HCT116 (cell line): ENCODE data around the gene FKBP5. TPM values are rescaled to one million over a fixed set of nuclear protein-coding genes. Genes with fewer than 3 reads are reported as not detected.

Experiments used
- ATAC-seq: fragments of 200-7000 bp; cut with Tn5 transposase; 2 replicates; pipeline ENCODE4 v1.9.1; 2020; ENCODE audit warnings: mild to moderate bottlenecking, moderate library complexity
- BruUV-seq: library from RNA; stranded (reverse); fragments of 400-500 nt; replicated peaks from 2 replicates; lab custom pipeline; 2021; lab: Mats Ljungman, UMichigan
- CTCF ChIA-PET: fragments of 300-600 bp; sonication (Branson Sonifier 250); formaldehyde crosslinking; loops from one replicate; lab custom pipeline; 2021; ENCODE audit warnings: antibody characterized with exemption; lab: Charles Lee
- POLR2A ChIA-PET: fragments of 300-600, 350-600 bp; sonication (Branson Sonifier 250); formaldehyde crosslinking; loops from one replicate; lab custom pipeline; 2021; ENCODE audit warnings: antibody characterized with exemption; lab: Charles Lee
- RAD21 ChIA-PET, 2 experiments: fragments of 300-600 bp; sonication (Branson Sonifier 250); formaldehyde crosslinking; loops; one replicate each; lab custom pipeline; 2023; ENCODE audit warnings: low total read pairs in 2 of 2; ENCODE audit not compliant: uncharacterized antibody in 2 of 2, unreplicated experiment in 2 of 2, low non-redundant PET in 1 of 2; lab: Charles Lee
- DNase-seq: peaks from one replicate; pipeline ENCODE4 v3.0.0-alpha.2; 2010; ENCODE audit warnings: low read depth, low spot score
- H2AFZ ChIP-seq: fragments of 200-600 bp; shearing (Covaris generic), sonication (generic); 2 replicates; pipeline ENCODE4 v1.6.1; 2017; ENCODE audit warnings: low read depth, mixed run types, mixed read lengths, antibody characterized with exemption, low read length; ENCODE audit not compliant: poor library complexity, severe bottlenecking
- H3K27ac ChIP-seq: 2 replicates; pipeline ENCODE4 v1.5.1; 2012; ENCODE audit warnings: low read depth, low read length
- H3K27me3 ChIP-seq: fragments of 200-600 bp; sonication (generic); 2 replicates; pipeline ENCODE4 v1.6.1; 2016; ENCODE audit warnings: mixed run types, low read length, mixed read lengths; ENCODE audit not compliant: insufficient read depth
- H3K36me3 ChIP-seq, 2 experiments: fragments of 200-500 bp in 1 of 2; fragments of 200-600 bp in 1 of 2; sonication (Bioruptor generic) in 1 of 2; sonication (generic) in 1 of 2; 2 replicates each; pipeline versions ENCODE4 v1.5.1 to v1.6.1; 2014 to 2016; ENCODE audit warnings: low read length in 2 of 2, inconsistent platforms in 1 of 2, mixed read lengths in 1 of 2, mixed run types in 1 of 2; ENCODE audit not compliant: insufficient read depth in 2 of 2, control insufficient read depth in 1 of 2
- H3K4me1 ChIP-seq, 2 experiments: fragments of 200-600 bp in 1 of 2; sonication (generic) in 1 of 2; 2 replicates each; pipeline versions ENCODE4 v1.5.1 to v1.6.1; 2012 to 2017; ENCODE audit warnings: low read length in 2 of 2, inconsistent platforms in 1 of 2, mild to moderate bottlenecking in 1 of 2, mixed read lengths in 1 of 2, mixed run types in 1 of 2, moderate library complexity in 1 of 2; ENCODE audit not compliant: insufficient read depth in 2 of 2, control insufficient read depth in 1 of 2
- H3K4me2 ChIP-seq: fragments of 200-600 bp; sonication (generic); 2 replicates; pipeline ENCODE4 v1.6.1; 2017; ENCODE audit warnings: mixed run types, low read length, mixed read lengths
- H3K4me3 ChIP-seq, 2 experiments: fragments of 200-600 bp in 1 of 2; sonication (generic) in 1 of 2; replicated peaks in 1 of 2; 2 replicates each; pipeline ENCODE4 v1.5.1; 2011 to 2016; ENCODE audit warnings: low read length in 2 of 2, control low read depth in 1 of 2, low read depth in 1 of 2, mild to moderate bottlenecking in 1 of 2, mixed read lengths in 1 of 2, mixed run types in 1 of 2
- H3K79me2 ChIP-seq: fragments of 200-600 bp; sonication (generic); 2 replicates; pipeline ENCODE4 v1.6.1; 2017; ENCODE audit warnings: mild to moderate bottlenecking, mixed run types, low read length, moderate library complexity, mixed read lengths; ENCODE audit not compliant: insufficient read depth
- H3K9ac ChIP-seq: fragments of 200-600 bp; sonication (generic); 2 replicates; pipeline ENCODE4 v1.6.1; 2016; ENCODE audit warnings: low read length, mixed read lengths
- H3K9me2 ChIP-seq: fragments of 200-600 bp; sonication (generic), shearing (Covaris generic); 2 replicates; pipeline ENCODE4 v1.6.1; 2017; ENCODE audit warnings: mixed run types, mild to moderate bottlenecking, moderate library complexity; ENCODE audit not compliant: insufficient read depth
- H3K9me3 ChIP-seq, 2 experiments: fragments of 200-500 bp in 1 of 2; fragments of 200-600 bp in 1 of 2; sonication (Bioruptor generic) in 1 of 2; sonication (generic) in 1 of 2; 2 replicates each; pipeline ENCODE4 v1.6.1; 2014 to 2017; ENCODE audit warnings: low read length in 2 of 2, mixed read lengths in 2 of 2, inconsistent platforms in 1 of 2, low read depth in 1 of 2, mild to moderate bottlenecking in 1 of 2, mixed run types in 1 of 2, moderate library complexity in 1 of 2; ENCODE audit not compliant: control insufficient read depth in 1 of 2, insufficient read depth in 1 of 2
- H4K20me1 ChIP-seq: fragments of 200-600 bp; sonication (generic), shearing (Covaris generic); 2 replicates; pipeline ENCODE4 v1.6.1; 2017; ENCODE audit warnings: mixed run types, mild to moderate bottlenecking, moderate library complexity; ENCODE audit not compliant: insufficient read depth
- ATF3 ChIP-seq: IDR thresholded peaks from 2 replicates; pipeline ENCODE4 v1.6.1; 2012
- CBX3 ChIP-seq: IDR thresholded peaks from 2 replicates; pipeline ENCODE4 v1.6.1; 2012; ENCODE audit warnings: low read depth
- MAX ChIP-seq: IDR thresholded peaks from 2 replicates; pipeline ENCODE4 v1.6.1; 2012
- ZBTB33 ChIP-seq: IDR thresholded peaks from 2 replicates; pipeline ENCODE4 v1.6.1; 2011; ENCODE audit warnings: mild to moderate bottlenecking, low read length, moderate library complexity; ENCODE audit not compliant: insufficient replicate concordance; ENCODE audit errors: extremely low read depth
- intact Hi-C: fragments of 100-400 bp; cut with micrococcal nuclease; formaldehyde crosslinking; loops from 2 replicates; pipeline ENCODE4 v1.10.0; 2022
- total RNA-seq: library from RNA; stranded (reverse); gene quantifications from one replicate; pipeline ENCODE4 v1.2.1, GENCODE V29; 2021; ENCODE audit not compliant: unreplicated experiment
- TF ChIP-seq, protein P1 (sequence below), 3 experiments: fragments of 200-600 bp in 1 of 3; sonication (generic) in 1 of 3; IDR thresholded peaks in 2 of 3; conservative IDR thresholded peaks in 1 of 3; 2 replicates each; pipeline ENCODE4 v1.5.1; 2012 to 2017; ENCODE audit warnings: low read depth in 2 of 3, low read length in 2 of 3, antibody characterized with exemption in 1 of 3, borderline replicate concordance in 1 of 3, control low read depth in 1 of 3, mild to moderate bottlenecking in 1 of 3, mixed read lengths in 1 of 3, mixed run types in 1 of 3, moderate library complexity in 1 of 3; ENCODE audit not compliant: insufficient read depth in 1 of 3

Gene FKBP5
- total RNA-seq, 1 experiment from 2014 or later: 50.3 TPM

GRCh38 chr6:35736253-35736894 lies 47.7 kb upstream of the FKBP5 start:
- DNase-seq (no peak), ATAC-seq (peak; percentile 62)
- Histone ChIP-seq H3K27me3 (no peaks in the 10 kb centered on the region), H4K20me1 (no peaks in the 10 kb centered on the region), H3K79me2 (no peaks in the 10 kb centered on the region), H3K4me3 (no peak overlapping the region), H3K27ac (no peak overlapping the region), H3K9me3 (no peaks in the 10 kb centered on the region), H3K9me2 (no peaks in the 10 kb centered on the region), H3K4me1 (peaks cover 24 to 33% of the 10 kb centered on the region in 2 experiments), H2AFZ (no peak overlapping the region), H3K9ac (no peak overlapping the region), H3K4me2 (no peak overlapping the region), H3K36me3 (no peaks in the 10 kb centered on the region)
- ChIA-PET POLR2A (interaction anchor here (0.5 to 1.3 kb wide), 5 partner anchors 21 to 1041 kb away, joined by 3 to 6 read pairs (median 3); no protein-coding TSS in a partner anchor), RAD21 (interaction anchor here (0.8 to 2.5 kb wide), 6 partner anchors 50 to 215 kb away, joined by 3 to 20 read pairs (median 6); no protein-coding TSS in a partner anchor), CTCF (interaction anchor here (0.6 to 3.0 kb wide), 33 partner anchors 8 to 443 kb away, joined by 3 to 73 read pairs (median 4); no protein-coding TSS in a partner anchor)
- no TSS peak for BruUV-seq
- intact Hi-C loops: loop anchor here (1.0 to 2.0 kb wide), 2 partner anchors 152 to 440 kb away; partner anchors contain the start of gene DEF6
- TF ChIP-seq, protein P1, sequence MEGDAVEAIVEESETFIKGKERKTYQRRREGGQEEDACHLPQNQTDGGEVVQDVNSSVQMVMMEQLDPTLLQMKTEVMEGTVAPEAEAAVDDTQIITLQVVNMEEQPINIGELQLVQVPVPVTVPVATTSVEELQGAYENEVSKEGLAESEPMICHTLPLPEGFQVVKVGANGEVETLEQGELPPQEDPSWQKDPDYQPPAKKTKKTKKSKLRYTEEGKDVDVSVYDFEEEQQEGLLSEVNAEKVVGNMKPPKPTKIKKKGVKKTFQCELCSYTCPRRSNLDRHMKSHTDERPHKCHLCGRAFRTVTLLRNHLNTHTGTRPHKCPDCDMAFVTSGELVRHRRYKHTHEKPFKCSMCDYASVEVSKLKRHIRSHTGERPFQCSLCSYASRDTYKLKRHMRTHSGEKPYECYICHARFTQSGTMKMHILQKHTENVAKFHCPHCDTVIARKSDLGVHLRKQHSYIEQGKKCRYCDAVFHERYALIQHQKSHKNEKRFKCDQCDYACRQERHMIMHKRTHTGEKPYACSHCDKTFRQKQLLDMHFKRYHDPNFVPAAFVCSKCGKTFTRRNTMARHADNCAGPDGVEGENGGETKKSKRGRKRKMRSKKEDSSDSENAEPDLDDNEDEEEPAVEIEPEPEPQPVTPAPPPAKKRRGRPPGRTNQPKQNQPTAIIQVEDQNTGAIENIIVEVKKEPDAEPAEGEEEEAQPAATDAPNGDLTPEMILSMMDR (IDR thresholded peaks at IDR 0.05 in 2 of 3, conservative IDR thresholded peaks at IDR 0.05 in 1 of 3; ENCODE audit: borderline replicate concordance in 1 of 3, insufficient read depth in 1 of 3, low read depth in 2 of 3, low read length in 2 of 3): peak in 2 of 3 experiments; percentile 92 to 97; a peak in 4 of 6 replicates
- no peak for TF ChIP-seq ATF3

DNA sequence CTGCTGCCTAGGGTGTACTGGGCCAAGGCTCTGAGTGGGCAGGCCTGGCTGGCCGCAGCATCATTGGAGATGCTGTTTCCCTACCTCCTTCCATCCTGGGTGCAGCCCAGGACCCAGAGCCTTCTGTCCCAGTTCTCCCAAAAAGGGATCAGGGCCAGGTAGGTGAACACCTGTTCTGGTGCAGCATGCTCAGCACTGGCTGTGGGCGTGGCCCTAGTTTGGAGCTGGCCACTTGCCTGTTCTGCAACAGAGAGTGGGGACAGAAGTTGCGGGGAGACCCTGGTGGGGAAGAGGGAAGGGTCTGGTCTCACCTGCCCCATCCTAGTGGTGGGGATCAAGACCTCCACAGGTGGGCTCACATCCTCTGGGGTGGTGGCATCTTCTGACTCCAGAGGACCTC lies 46.7 kb upstream of the FKBP5 start:
- H3K4me1 ChIP-seq: peaks cover 30 to 41% of the 10 kb centered on the region in 2 experiments
- H3K4me2 ChIP-seq: no peak overlapping the region
- BruUV-seq: no TSS peak
- no peak overlapping the region for H3K4me3 ChIP-seq
- TF ChIP-seq CBX3: no peak
- no peak for TF ChIP-seq ZBTB33
- TF ChIP-seq MAX: no peak
- TF ChIP-seq, all 23 proteins: peak for 0
- no peak for DNase-seq
- no peaks in the 10 kb centered on the region for H3K9me2 ChIP-seq
- no peaks in the 10 kb centered on the region for H4K20me1 ChIP-seq
- CTCF ChIA-PET: interaction anchor here (1.0 to 3.0 kb wide), 10 partner anchors 9 to 442 kb away, joined by 3 to 73 read pairs (median 5); no protein-coding TSS in a partner anchor
- no peak overlapping the region for H2AFZ ChIP-seq
- no peak overlapping the region for H3K9ac ChIP-seq
- H3K36me3 ChIP-seq: no peaks in the 10 kb centered on the region
- H3K27ac ChIP-seq: no peak overlapping the region; the same call in 1 of the 2 replicates
- H3K27me3 ChIP-seq: no peaks in the 10 kb centered on the region
- POLR2A ChIA-PET: no interaction called here
- H3K9me3 ChIP-seq: no peaks in the 10 kb centered on the region
- no peak for ATAC-seq
- H3K79me2 ChIP-seq: no peaks in the 10 kb centered on the region
- intact Hi-C loops: no loop called here
- RAD21 ChIA-PET: interaction anchor here in 1 of 2 experiments (1.6 kb wide), 1 partner anchor 151 kb away, joined by 3 read pairs; no protein-coding TSS in a partner anchor
